ENCODE measurements around the gene IGF2BP2. TPM values are rescaled to one million over a fixed set of nuclear protein-coding genes. Genes with fewer than 3 reads are reported as not detected.

The IGF2BP2 gene
- total RNA-seq, 2 donors from 2014 or later, result 11.0 to 19.2 TPM

DNA sequence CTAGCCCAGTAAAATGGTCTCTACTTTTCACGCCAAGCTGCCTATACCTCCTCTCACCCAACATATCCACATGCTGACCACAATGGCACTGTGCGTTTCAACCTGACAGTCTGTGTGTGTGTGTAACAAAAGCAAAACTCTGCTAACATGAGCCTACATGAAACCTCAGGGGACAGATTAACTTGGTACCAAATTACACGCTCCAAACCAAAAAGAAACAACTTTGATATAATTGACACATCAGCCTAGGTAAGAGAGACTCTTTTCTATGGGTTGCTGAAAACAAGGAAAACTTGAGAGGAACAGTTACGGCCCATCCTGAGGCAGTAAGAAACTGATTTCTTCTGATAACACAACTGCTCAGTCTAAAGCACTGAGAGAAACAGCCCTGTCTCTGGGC lies 31.5 kb downstream of the IGF2BP2 start:
- TF ChIP-seq, protein P1, sequence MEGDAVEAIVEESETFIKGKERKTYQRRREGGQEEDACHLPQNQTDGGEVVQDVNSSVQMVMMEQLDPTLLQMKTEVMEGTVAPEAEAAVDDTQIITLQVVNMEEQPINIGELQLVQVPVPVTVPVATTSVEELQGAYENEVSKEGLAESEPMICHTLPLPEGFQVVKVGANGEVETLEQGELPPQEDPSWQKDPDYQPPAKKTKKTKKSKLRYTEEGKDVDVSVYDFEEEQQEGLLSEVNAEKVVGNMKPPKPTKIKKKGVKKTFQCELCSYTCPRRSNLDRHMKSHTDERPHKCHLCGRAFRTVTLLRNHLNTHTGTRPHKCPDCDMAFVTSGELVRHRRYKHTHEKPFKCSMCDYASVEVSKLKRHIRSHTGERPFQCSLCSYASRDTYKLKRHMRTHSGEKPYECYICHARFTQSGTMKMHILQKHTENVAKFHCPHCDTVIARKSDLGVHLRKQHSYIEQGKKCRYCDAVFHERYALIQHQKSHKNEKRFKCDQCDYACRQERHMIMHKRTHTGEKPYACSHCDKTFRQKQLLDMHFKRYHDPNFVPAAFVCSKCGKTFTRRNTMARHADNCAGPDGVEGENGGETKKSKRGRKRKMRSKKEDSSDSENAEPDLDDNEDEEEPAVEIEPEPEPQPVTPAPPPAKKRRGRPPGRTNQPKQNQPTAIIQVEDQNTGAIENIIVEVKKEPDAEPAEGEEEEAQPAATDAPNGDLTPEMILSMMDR (IDR thresholded peaks at IDR 0.05), result no peak
- Histone ChIP-seq H3K4me3 (no peak overlapping the region), H3K27ac (no peak overlapping the region), H3K9me3 (no peaks in the 10 kb centered on the region), H3K36me3 (no peaks in the 10 kb centered on the region), H3K27me3 (no peaks in the 10 kb centered on the region), H3K4me1 (no peaks in the 10 kb centered on the region)
- no peak for DNase-seq (ENCODE audit: low spot score)

DNA sequence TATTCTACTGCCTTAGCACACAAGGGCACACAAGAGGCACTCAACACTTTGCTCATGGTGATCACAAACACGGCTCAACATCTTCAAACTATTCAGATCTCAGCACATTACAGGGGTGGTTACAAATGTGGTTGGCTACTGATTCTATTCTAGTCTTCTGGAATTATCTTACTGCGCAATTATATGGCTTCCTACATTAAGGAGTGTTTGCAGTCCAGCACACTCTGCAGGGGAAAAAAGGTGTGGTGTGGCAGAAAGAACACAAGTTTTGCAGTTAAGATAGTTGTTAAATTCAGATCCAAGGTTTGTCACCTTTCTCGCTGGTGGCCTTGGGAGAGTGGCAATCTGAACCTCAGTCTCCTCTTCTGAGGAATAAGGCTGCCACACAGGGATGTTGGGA lies 31.9 kb downstream of the IGF2BP2 start:
- Histone ChIP-seq H3K36me3 (no peaks in the 10 kb centered on the region), H3K9me3 (no peaks in the 10 kb centered on the region), H3K27ac (no peak overlapping the region)

DNA sequence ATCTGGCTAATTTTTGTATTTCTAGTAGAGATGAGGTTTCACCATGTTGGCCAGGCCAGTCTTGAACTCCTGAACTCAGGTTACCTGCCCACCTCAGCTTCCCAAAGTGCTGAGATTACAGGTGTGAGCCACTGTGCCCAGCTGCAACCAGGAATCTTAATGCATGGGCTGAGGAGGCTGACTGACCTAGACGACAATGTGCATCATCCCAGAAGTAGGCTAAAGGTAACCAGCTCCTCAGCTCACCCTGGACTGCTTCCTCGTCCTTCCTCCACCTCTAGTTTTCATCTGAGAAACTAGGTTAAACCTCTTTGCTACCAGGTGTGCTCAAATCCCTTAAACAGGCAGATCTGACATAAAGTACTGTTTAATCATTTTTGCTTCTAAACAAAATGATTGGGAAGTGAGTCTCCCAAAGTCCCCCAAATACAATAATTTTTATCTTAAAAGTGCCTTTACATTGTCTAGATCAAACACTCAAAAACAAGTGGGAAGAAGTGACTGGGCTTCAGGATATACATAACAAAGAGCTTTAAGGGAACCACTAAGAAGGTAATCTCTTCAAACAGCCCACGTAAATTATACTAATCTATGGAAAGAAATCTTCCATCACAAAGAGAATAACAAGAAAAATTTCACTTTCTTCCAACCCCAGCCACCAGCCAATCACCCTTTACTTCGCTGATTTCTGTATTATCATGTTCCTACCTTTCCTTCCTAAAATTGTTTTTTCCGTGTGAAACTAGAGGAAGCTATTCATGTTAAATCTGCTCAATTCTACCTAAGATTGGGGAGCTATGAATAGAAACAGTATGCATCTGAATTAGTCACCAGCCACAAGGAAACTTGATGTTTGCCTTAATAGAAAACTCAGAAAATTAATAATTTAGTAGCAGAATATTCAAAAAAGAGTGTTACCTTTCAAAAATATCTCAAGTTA lies 34.7 kb downstream of the IGF2BP2 start:
- H3K36me3 ChIP-seq, result no peaks in the 10 kb centered on the region
- no peaks in the 10 kb centered on the region for H3K27me3 ChIP-seq
- no peaks in the 10 kb centered on the region for H3K4me1 ChIP-seq
- no peaks in the 10 kb centered on the region for H3K9me3 ChIP-seq
- no peak overlapping the region for H3K27ac ChIP-seq
- TF ChIP-seq, protein P1 (IDR thresholded peaks at IDR 0.05), result no peak
- no peak for DNase-seq (ENCODE audit: low spot score)
- no peak overlapping the region for H3K4me3 ChIP-seq

More for the DNA sequence above, 31.9 kb downstream of the IGF2BP2 start:
- TF ChIP-seq, protein P1 (IDR thresholded peaks at IDR 0.05), result no peak
- DNase-seq (ENCODE audit: low spot score), result no peak
- no peaks in the 10 kb centered on the region for H3K27me3 ChIP-seq
- no peak overlapping the region for H3K4me3 ChIP-seq
- no peaks in the 10 kb centered on the region for H3K4me1 ChIP-seq

DNA sequence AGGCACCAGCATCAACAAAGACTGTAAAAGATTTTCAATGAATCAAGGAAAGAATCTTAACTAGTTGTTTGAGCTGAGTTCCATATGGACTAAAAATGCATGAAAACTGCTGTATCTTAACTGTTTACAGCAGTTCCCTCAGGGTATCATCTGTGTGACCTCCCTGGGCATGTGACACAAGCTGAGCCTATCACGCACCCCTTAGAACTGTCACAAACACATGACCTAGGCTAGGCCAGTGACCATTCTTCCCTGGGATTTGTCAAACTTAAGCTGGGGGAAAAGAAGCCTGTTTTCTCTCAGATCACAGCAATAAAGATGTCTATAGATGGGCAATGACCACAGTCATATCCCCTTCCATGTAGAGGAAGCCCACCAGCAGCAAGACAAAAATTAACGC lies 35.7 kb downstream of the IGF2BP2 start:
- TF ChIP-seq, protein P1 (IDR thresholded peaks at IDR 0.05), result no peak

DNA sequence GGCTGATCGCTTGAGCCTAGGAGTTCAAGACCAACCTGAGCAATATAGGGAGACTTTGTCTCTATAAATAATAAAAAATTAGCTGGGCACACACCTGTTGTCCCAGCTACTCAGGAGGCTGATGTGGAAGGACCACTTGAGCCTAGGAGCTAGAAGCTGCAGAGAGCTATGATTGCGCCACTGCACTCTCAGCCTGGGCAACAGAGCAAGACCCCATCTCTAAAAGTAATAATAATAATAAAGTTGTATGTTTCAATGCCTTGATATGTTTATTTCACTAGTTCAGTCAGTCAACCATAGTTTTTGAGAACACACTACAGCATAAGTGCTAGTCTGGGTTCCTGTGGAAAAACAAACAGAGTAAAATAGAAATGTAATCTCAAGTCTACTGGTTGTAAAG lies 36.5 kb downstream of the IGF2BP2 start:
- TF ChIP-seq, protein P1 (IDR thresholded peaks at IDR 0.05), result no peak
- no peaks in the 10 kb centered on the region for H3K36me3 ChIP-seq
- H3K27ac ChIP-seq, result no peak overlapping the region
- H3K4me3 ChIP-seq, result no peak overlapping the region
- no peaks in the 10 kb centered on the region for H3K27me3 ChIP-seq
- H3K9me3 ChIP-seq, result no peaks in the 10 kb centered on the region
- no peaks in the 10 kb centered on the region for H3K4me1 ChIP-seq
- no peak for DNase-seq (ENCODE audit: low spot score)

More for the DNA sequence above, 35.7 kb downstream of the IGF2BP2 start:
- Histone ChIP-seq H3K9me3 (no peaks in the 10 kb centered on the region), H3K4me3 (no peak overlapping the region), H3K27me3 (no peaks in the 10 kb centered on the region), H3K27ac (no peak overlapping the region), H3K36me3 (no peaks in the 10 kb centered on the region), H3K4me1 (no peaks in the 10 kb centered on the region)
- DNase-seq (ENCODE audit: low spot score), result no peak
